K562 (cell line): ENCODE measurements around the gene HOXD12. TPM values are rescaled to one million over a fixed set of nuclear protein-coding genes. Genes with fewer than 3 reads are reported as not detected.

ENCODE experiments used
- FOSL1 ChIP-seq: fragments of 200-800 bp; sonication (Bioruptor generic); conservative IDR thresholded peaks from 2 replicates; pipeline ENCODE4 v1.6.1; 2016; ENCODE audit warnings: missing genetic modification characterization, missing compliant biosample characterization
- HDAC8 ChIP-seq: fragments of 450-650 bp; IDR thresholded peaks from 2 replicates; pipeline ENCODE4 v1.6.1; 2016; ENCODE audit warnings: mild to moderate bottlenecking, missing genetic modification characterization, moderate library complexity, missing compliant biosample characterization
- KLF1 ChIP-seq: fragments of 450-650 bp; IDR thresholded peaks from 2 replicates; pipeline ENCODE4 v1.6.1; 2016; ENCODE audit warnings: missing genetic modification characterization, missing compliant biosample characterization
- NEUROD1 ChIP-seq: fragments of 150-350 bp; IDR thresholded peaks from 2 replicates; pipeline ENCODE4 v1.6.1; 2014; ENCODE audit warnings: borderline replicate concordance, low read length, low read depth; ENCODE audit not compliant: partially characterized antibody
- NR1H2 ChIP-seq: sonication (generic); formaldehyde crosslinking; IDR thresholded peaks from 2 replicates; pipeline ENCODE4 v1.4.0; 2020; ENCODE audit warnings: mild to moderate bottlenecking, missing genetic modification reagents
- TFAP4 ChIP-seq: sonication (generic); formaldehyde crosslinking; IDR thresholded peaks from 2 replicates; pipeline ENCODE4 v1.8.0; 2022; ENCODE audit warnings: missing genetic modification reagents, mild to moderate bottlenecking, moderate library complexity, borderline replicate concordance
- ZNF354B ChIP-seq: fragments of 250-450 bp; sonication (Bioruptor Pico); IDR thresholded peaks from 2 replicates; pipeline ENCODE4 v1.4.0; 2020
- ZNF589 ChIP-seq: fragments of 200-800 bp; sonication (Bioruptor generic); IDR thresholded peaks from 2 replicates; pipeline ENCODE4 v1.6.1; 2016; ENCODE audit warnings: low read depth, missing genetic modification characterization, missing compliant biosample characterization
- ZNF707 ChIP-seq: fragments of 250-450 bp; sonication (Bioruptor Pico); conservative IDR thresholded peaks from 2 replicates; pipeline ENCODE4 v1.8.0; 2022; ENCODE audit warnings: inconsistent platforms, mild to moderate bottlenecking, moderate library complexity
- ZNF740 ChIP-seq, 3 experiments: fragments of 200-800 bp in 1 of 3; sonication (Bioruptor generic) in 1 of 3; sonication (generic) in 1 of 3; formaldehyde crosslinking in 1 of 3; IDR thresholded peaks; 2 replicates each; pipeline versions ENCODE4 v1.6.1 to v1.8.0; 2016 to 2022; ENCODE audit warnings: mild to moderate bottlenecking in 2 of 3, missing compliant biosample characterization in 2 of 3, missing genetic modification characterization in 2 of 3, missing genetic modification reagents in 1 of 3
- ZNF830 ChIP-seq: fragments of 250-450 bp; sonication (Bioruptor Pico); IDR thresholded peaks from 2 replicates; pipeline ENCODE4 v1.5.0; 2021; ENCODE audit warnings: mild to moderate bottlenecking
- polyA plus RNA-seq, 8 experiments: library from polyadenylated mRNA; depleted of rRNA in 4 of 8; stranded (reverse) in 5 of 8; unstranded in 3 of 8; fragments of >200 nt; fragmentation: Nextera tagmentation in 2 of 8; fragmentation: Illumina TruSeq in 1 of 8; extraction: Ambion mirVana in 2 of 8; extraction: Trizol in 1 of 8; gene quantifications; 2 replicates each; pipeline versions ENCODE4 v1.2.1 to v1.2.3, GENCODE V29; 2011 to 2014; ENCODE audit warnings: inconsistent platforms in 1 of 8, missing spikeins in 1 of 8
- total RNA-seq, 7 experiments: library from RNA; depleted of rRNA in 6 of 7; stranded (reverse); fragments of >200 nt in 6 of 7; fragmentation: Illumina TruSeq in 2 of 7; extraction: Trizol in 2 of 7; gene quantifications; 2 replicates each; pipeline versions ENCODE4 v1.2.1 to v1.2.3, GENCODE V29; 2011 to 2021; ENCODE audit warnings: low replicate concordance in 1 of 7

HOXD12 gene
- total and polyA plus RNA-seq, 9 of the 15 experiments (the other 6 are each of a cell fraction or from before 2014, with no cell fraction given) = not detected

- TF ChIP-seq TFAP4 (CRISPR knock-in tag) (no peak), KLF1 (tag) (no peak), NR1H2 (no peak), NEUROD1 (no peak), ZNF589 (no peak), ZNF830 (CRISPR knock-in tag) (no peak), HDAC8 (no peak), ZNF707 (no peak), ZNF354B (no peak), ZNF740 (CRISPR knock-in tag; IDR thresholded peaks at IDR 0.05) (no peak), ZNF740 (tag; IDR thresholded peaks at IDR 0.05) (no peak), FOSL1 (tag) (no peak)
Observed at GRCh38 chr2:176105730-176106580, 6.4 kb downstream of the HOXD12 start (continued).
